Activated B cell treated with CpG ODN at 0.5 μM for 24 hours (primary cell): ENCODE results near the gene NME4. TPM values are rescaled to one million over a fixed set of nuclear protein-coding genes. Genes with fewer than 3 reads are reported as not detected.

Experiments used
- ATAC-seq: fragments of 200-7000 bp; cut with Tn5 transposase; one replicate; pipeline ENCODE4 v1.10.0; 2021; ENCODE audit warnings: low read depth, mild to moderate bottlenecking, moderate library complexity
- CTCF ChIA-PET: fragments of 350-600 bp; sonication (Branson Sonifier 250); formaldehyde crosslinking; loops from one replicate; lab custom pipeline; 2021; ENCODE audit warnings: antibody characterized with exemption; lab: Charles Lee
- POLR2A ChIA-PET: fragments of 350-600 bp; sonication (Branson Sonifier 250); formaldehyde crosslinking; loops from one replicate; lab custom pipeline; 2021; ENCODE audit warnings: antibody characterized with exemption; lab: Charles Lee
- DNase-seq: peaks from one replicate; pipeline ENCODE4 v3.0.0; 2022
- H3K27ac Mint-ChIP-seq: one replicate; pipeline ENCODE4 v1.8.0; 2020; ENCODE audit warnings: mixed read lengths
- H3K27me3 Mint-ChIP-seq: one replicate; pipeline ENCODE4 v1.8.0; 2021; ENCODE audit warnings: mixed read lengths
- H3K36me3 Mint-ChIP-seq: one replicate; pipeline ENCODE4 v1.8.0; 2021; ENCODE audit warnings: low read depth, mixed read lengths
- H3K4me1 Mint-ChIP-seq: one replicate; pipeline ENCODE4 v1.8.0; 2021; ENCODE audit warnings: mixed read lengths
- H3K4me3 Mint-ChIP-seq: one replicate; pipeline ENCODE4 v1.8.0; 2020; ENCODE audit warnings: mild to moderate bottlenecking, mixed read lengths
- H3K9me3 Mint-ChIP-seq: one replicate; pipeline ENCODE4 v1.8.0; 2020; ENCODE audit warnings: mixed read lengths
- CTCF ChIP-seq: fragments of 200-600 bp; IDR thresholded peaks from one replicate; pipeline ENCODE4 v1.8.0; 2022; ENCODE audit warnings: antibody characterized with exemption, mild to moderate bottlenecking
- intact Hi-C: fragments of 100-400 bp; cut with micrococcal nuclease; formaldehyde crosslinking; loops from one replicate; pipeline ENCODE4 v1.15.1; 2024
- total RNA-seq: library from RNA; stranded (reverse); gene quantifications from 2 replicates; pipeline ENCODE4 v1.2.3, GENCODE V29; 2022

The NME4 gene
- total RNA-seq, 1 donor from 2014 or later = 29.9 TPM

DNA sequence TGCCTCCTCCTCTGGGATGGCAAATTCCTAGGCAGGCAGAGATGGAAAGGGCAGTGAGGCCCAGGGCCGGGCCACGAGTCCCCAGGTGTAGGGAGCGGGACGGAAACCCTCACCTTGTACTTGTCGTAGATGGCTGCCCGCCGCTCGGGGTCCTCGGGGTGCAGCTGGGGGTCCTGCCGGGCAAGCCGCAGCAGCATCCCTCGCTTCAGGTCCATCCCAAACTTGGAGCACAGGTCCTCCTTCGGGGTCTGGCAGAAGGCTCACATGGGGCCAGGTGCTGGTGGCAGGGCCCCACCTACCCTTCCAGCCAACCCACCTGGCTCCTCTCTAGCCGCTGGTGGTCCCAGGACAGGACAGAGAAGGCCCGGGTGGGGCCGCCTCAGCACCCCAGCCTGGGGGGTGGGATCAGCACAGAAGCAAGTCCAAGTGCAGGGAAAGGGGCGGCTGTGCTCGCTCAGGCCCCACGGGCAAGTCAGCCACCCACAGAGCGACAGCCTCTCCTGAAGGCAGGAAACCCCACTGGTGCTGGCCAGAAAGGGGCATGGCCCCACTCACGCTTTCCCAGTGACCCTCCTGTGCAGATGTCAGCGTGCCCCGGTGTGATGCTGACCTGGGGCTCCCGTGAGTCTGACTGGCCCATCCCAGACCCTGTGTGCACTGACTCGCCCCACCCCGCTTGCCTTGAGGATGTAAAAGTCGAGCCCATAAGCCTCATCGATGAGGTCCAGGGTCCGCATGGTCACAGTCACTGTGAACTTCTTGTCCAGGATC, 28.4 kb upstream of the NME4 start:
- H3K4me3 Mint-ChIP-seq = no peak overlapping the region
- CTCF ChIA-PET = no interaction called here

GRCh38 chr16:369275-369865, 27.6 kb upstream of the NME4 start:
- no peak for TF ChIP-seq CTCF
- Mint-ChIP-seq H3K9me3 (no peaks in the 10 kb centered on the region), H3K27ac (no peak overlapping the region), H3K4me3 (peak overlapping the region; percentile 48), H3K27me3 (no peaks in the 10 kb centered on the region), H3K4me1 (peaks cover 13% of the 10 kb centered on the region), H3K36me3 (peaks cover 42% of the 10 kb centered on the region)
- ChIA-PET POLR2A (interaction anchor here (0.6 to 0.9 kb wide), 3 partner anchors 13 to 17 kb away, joined by 3 to 8 read pairs (median 3); partner anchors contain the start of gene AXIN1), CTCF (no interaction called here)
- ATAC-seq = no peak
- intact Hi-C loops = no loop called here
- no peak for DNase-seq

More for the DNA sequence above, 28.4 kb upstream of the NME4 start:
- Mint-ChIP-seq H3K36me3 (peaks cover 38% of the 10 kb centered on the region), H3K27ac (no peak overlapping the region), H3K9me3 (no peaks in the 10 kb centered on the region), H3K4me1 (peaks cover 13% of the 10 kb centered on the region), H3K27me3 (no peaks in the 10 kb centered on the region)
- no peak for TF ChIP-seq CTCF
- DNase-seq (no peak), ATAC-seq (no peak)
- intact Hi-C loops = no loop called here
- POLR2A ChIA-PET = interaction anchor here (0.9 kb wide), 1 partner anchor 12 kb away, joined by 3 read pairs; no protein-coding TSS in a partner anchor

- POLR2A ChIA-PET = interaction anchor here (0.6 to 2.3 kb wide), 12 partner anchors 12 to 1785 kb away, joined by 3 to 61 read pairs (median 3); partner anchors contain the start of genes AXIN1, DECR2, FAM234A and PGAP6
- Mint-ChIP-seq H3K36me3 (peaks cover 45% of the 10 kb centered on the region), H3K27me3 (no peaks in the 10 kb centered on the region), H3K27ac (no peak overlapping the region), H3K9me3 (no peaks in the 10 kb centered on the region), H3K4me3 (peak overlapping the region; percentile 48), H3K4me1 (peaks cover 13% of the 10 kb centered on the region)
- DNase-seq (no peak), ATAC-seq (no peak)
- intact Hi-C loops = loop anchor here (1.0 kb wide), 3 partner anchors 11 to 31 kb away; partner anchors contain the start of genes DECR2 and PGAP6
- no peak for TF ChIP-seq CTCF
- CTCF ChIA-PET = interaction anchor here (0.8 to 1.2 kb wide), 3 partner anchors 8 to 263 kb away, joined by 3 to 4 read pairs (median 3); no protein-coding TSS in a partner anchor
Observed at GRCh38 chr16:369866-370436, 27.0 kb upstream of the NME4 start.

- H3K9me3 Mint-ChIP-seq = no peaks in the 10 kb centered on the region
- H3K4me3 Mint-ChIP-seq = peak within 1 kb of the TSS; percentile 93
- ChIA-PET CTCF (interaction anchor here (0.8 to 1.3 kb wide), 4 partner anchors 8 to 263 kb away, joined by 3 to 4 read pairs (median 3); partner anchors contain the start of gene DECR2), POLR2A (interaction anchor here (0.6 to 2.3 kb wide), 16 partner anchors 12 to 1784 kb away, joined by 3 to 61 read pairs (median 3); partner anchors contain the start of genes AXIN1, DECR2, FAM234A and PGAP6)
- no peaks in the 10 kb centered on the region for H3K27me3 Mint-ChIP-seq
- H3K27ac Mint-ChIP-seq = peak within 1 kb of the TSS; percentile 91
- DNase-seq (peak; percentile 88), ATAC-seq (peak; percentile 99)
- intact Hi-C loops = loop anchor here (1.0 kb wide), 3 partner anchors 11 to 31 kb away; partner anchors contain the start of genes DECR2 and PGAP6
- H3K36me3 Mint-ChIP-seq = peaks cover 45% of the 10 kb centered on the region
- TF ChIP-seq CTCF = no peak
- peaks cover 13% of the 10 kb centered on the region for H3K4me1 Mint-ChIP-seq
Observed at GRCh38 chr16:370443-370842, 26.6 kb upstream of the NME4 start, which contains the start of gene MRPL28. Gene MRPL28 (minus strand): TSS chr16:370538. CDS start chr16:370218, 320 bp downstream.
